GM19043 (cell line): ENCODE data around the gene ANO8.
"Not testable (repeated sequence)": the region's sequence is repeated elsewhere in the genome, so short reads cannot be mapped to it uniquely, and the experiment has no call there.

Source experiments
- ATAC-seq: cut with Tn5 transposase; IDR thresholded peaks from one replicate; pipeline ENCODE4 v1.9.1; 2021; ENCODE audit warnings: low read depth; ENCODE audit not compliant: unreplicated experiment

The ANO8 gene

DNA sequence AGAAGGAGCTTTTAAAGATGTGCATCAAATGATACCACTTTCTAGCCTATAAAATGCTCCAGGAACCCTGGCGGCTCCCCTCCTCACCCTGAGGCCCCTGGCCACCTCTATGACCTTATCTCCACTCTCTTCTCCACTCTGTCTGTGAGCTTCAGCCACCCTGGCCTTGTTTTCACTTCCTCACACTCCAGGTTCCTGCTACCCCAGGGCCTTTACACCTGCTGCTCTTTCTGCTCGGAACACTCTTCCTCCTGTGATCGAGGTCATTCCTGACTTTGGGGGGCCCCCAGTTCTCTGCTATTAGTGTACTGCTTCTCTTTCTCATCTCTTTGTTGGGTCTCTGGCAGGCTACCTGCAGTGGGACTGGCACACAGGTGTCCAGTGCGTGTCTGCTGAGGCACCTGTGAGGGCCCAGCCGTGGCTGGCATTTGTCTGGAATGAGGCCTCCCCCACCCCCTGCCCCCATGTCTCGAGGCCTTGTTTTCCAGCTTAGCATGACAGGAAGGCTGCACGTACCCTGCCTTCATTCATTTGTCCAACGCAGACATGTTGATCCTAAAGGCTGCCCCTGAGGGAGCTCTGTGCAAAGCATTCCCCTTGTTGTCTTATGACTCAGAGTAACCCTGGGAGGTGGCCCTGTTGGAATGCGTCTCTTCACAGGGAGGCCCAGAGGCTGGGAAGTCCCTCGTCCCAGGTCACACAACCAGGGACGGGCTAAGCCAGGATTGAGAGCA, 23.0 kb downstream of the ANO8 start:
- no peak for ATAC-seq

DNA sequence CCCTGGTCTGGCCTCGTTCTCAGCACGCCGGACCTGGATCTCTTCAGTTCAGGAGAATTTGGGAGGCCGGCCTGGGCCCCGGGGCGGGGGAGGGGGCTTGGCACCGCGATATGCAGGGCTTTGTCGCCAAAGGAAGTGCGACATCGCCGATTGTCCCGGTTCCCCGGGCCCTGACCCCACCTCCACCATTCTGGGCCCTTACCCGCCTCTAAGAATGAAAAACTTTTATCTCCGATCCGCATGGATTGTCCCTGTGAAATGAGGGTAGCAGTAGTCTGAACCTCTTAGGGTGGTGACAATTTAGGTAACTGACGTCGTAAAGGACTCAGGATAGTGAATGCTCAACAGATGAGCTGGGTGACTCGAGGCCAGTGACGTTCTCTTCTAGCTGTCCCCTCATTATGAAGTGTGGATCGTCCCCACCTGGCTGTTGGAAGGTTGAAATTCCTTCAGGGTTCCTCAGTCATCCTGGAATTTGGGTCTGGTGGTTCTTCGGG, 24.6 kb downstream of the ANO8 start:
- ATAC-seq, result no peak

DNA sequence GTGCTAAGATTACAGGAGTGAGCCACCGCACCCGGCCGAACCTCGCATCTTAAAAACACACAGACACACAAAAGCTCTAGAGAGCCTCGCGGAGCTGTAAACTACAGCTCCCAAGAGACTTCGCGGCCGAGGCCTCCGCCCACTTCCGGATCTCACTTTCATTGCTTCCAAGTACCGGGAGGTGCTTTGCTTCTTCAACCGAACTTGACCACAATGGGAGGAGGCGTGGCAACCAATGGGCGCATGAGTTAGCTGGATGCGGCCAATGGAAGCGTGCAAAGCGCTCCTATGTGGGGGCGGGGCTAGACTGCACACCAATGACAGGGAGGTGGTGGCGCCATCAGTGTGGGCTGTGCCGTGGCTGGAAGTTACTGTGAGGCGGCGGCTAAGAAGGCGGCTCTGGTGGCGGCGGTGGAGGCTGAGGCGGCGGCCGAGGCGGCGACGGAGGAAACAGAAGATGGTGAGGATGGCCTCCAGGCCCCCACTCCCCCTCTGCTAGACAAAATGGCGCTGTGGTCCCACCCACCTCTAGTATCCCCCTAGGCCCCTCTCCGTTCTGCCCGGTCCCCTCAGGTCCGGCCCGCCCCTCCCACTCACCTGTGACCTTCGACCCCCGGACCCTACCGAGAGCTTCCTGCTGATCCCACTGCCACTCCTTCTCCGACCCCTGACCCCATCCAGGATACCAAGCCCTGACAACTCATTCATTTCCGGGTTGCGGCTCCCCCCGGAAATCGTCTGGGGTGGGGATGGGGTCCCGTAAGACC, 25.3 kb downstream of the ANO8 start, which contains the start of gene DDA1:
DDA1 (plus strand) TSS at position 366 of the 767 bp plus-strand sequence; CDS start at position 458, 92 bp downstream.
- peak; percentile 73 for ATAC-seq

- no peak for ATAC-seq
Observed at GRCh38 chr19:17307876-17308377, 26.7 kb downstream of the ANO8 start.

- ATAC-seq, result no peak
Observed at GRCh38 chr19:17306285-17306714, 28.4 kb downstream of the ANO8 start.

DNA sequence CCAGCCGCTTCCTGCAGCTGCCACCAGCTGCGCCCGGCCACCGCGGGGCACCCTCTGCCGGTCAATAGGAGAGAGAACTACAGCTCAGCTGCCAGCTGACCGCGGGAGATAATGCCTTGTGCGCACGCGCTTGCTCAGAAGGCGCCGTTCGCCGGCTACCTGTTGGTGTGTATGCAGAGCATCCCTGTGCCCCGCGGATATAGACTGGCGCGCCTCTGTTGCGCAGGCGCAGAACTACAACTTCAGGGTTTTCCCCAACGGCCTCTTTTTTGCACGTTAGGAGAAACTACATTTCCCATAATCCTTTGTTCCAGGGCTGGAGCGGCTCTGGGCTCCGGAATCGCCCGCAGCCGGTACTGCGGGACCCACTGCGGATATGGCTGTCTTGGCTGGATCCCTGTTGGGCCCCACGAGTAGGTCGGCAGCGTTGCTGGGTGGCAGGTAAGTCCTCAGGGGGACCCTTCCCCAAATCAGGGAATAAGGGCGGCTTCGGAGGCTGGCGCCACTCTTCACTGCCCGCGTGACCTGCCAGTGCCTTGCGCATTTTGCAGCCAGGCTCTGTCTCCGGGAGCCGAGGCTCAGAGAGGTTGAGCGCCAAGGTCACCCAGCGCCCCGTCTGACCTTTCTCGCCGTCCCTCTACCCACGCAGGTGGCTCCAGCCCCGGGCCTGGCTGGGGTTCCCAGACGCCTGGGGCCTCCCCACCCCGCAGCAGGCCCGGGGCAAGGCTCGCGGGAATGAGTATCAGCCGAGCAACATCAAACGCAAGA, 29.0 kb downstream of the ANO8 start, which contains the start of gene MRPL34:
MRPL34 (plus strand) TSS at position 356 of the 768 bp plus-strand sequence; CDS start at position 377, 21 bp downstream.
- ATAC-seq, result peak; percentile 65

DNA sequence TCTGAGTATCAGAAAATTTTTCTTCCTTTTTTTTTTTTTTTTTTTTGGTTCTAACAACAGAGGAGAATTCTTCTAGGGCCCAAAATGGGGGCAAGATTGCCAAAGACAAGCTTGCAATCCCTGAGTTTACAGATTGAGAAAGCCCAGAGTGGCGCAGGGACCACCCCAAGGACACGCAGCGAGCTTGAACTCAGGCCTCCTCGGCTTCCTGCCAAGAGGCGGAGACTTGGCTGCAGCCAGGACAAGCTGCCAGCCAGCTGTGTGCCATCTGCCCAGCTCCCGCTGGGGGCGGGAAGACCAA, 29.5 kb downstream of the ANO8 start:
- ATAC-seq, result no peak

DNA sequence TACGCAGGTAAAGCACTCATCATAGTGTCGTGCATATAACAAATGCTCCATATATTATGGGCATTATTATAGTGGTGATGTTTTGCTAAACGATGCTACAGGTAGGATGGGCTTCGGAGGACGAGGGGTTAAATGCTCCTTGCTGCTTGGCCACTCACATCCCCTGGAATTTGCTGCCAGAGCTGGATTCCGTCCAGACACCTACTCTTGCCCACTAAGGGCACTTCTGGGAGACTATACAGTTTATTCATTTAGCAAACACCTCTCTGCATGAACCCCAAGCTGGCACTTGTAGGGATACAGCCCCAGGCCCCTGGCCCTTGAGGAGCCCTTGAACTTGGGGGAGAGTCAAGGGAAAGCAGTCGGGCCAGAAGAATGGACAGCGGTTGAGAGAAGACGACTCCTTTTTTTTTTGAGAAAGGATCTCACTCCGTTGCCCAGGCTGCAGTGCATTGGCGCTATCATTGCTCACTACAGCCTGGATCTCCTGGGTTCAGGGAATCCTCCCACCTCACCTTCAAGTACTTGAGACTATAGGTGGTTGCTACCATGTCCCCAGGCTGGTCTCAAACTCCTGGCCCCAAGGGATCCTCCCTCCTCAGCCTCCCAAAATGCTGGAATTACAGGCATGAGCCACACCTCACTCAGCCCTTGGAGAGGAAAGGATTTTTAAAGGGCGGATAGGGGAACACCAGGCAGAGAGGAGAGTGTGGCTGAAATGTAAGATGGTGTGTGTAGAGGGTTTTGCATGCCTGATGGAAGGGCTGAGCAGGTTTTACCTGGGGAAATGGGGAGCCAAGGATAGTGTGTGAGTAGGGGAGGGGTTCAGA, 30.1 kb downstream of the ANO8 start:
- ATAC-seq, result no peak

- no peak for ATAC-seq
Observed at GRCh38 chr19:17303940-17304267, 30.8 kb downstream of the ANO8 start.

GRCh38 chr19:17303167-17303939, 31.3 kb downstream of the ANO8 start, which contains the start of gene ABHD8:
Gene ABHD8 (minus strand): TSS chr19:17303425. CDS start chr19:17301616, 1,809 bp downstream.
- peak; percentile 70 for ATAC-seq

DNA sequence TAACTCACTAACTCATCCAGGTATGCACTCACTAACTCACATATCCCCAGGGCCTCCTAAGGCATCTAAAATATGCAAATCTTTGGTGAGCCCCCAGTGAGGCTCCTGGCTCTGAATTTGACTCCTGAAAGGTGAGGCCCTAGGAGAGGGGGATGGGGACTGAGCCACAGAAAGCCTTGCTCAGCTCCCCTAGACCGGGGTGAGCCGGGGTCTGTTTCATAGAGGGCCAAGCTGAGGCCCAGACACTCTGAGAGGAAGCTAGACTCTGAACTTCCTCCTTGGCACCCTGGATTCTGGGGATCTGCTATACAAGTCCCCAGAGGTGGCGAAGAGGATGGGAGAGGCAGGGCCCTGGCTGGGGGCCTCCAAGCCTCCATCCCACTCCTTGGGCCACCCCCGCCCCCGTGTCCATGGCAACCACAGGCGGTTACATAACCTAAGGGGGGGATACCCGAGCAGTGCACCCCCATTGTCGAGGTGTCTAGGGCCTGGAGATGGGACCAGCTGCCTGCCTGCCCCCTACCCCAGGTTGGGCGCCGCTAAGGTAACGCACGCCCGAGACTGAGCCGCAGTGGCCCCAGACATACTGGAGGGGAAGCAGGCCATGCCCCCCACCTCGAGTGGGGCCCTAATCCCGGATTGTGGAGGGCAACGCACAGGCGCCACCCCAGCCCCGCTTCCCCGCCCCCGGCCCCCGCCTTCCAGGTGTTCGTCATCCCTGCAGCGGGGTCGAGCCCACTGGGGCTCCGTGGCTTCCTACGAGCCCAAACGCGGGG, 32.1 kb downstream of the ANO8 start:
- ATAC-seq, result no peak

DNA sequence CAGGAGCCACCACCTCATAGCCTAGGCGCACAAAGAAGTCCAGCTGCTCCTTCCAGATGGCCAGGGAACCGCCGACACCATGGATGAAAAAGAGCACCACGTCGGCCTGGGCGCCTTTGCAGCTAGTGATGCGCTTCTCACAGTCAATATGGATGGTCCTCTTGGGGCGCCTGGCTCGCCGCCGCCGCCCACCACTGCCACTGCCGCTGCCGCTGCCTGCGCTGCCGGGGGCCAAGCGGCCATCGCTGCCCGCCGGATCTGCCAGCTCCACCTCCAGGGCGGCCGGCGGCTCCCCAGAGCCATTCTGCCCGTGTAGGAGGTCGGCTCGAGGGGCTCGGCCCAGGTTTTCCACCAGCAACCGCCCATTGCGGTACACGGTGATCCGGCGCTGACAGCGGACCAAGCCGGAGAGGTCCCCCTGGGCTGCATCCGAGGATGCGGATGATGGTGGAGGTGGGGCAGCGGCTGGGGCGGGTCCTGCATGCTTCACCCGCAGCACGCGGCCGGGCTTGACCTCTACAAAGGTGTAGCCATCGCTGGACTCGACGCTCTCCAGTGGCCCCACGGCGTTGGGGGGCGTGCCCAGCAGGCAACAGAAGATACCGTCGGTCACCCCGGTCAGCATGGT, 33.5 kb downstream of the ANO8 start:
- no peak for ATAC-seq

- no peak for ATAC-seq
Observed at GRCh38 chr19:17296976-17297375, 37.7 kb downstream of the ANO8 start.

DNA sequence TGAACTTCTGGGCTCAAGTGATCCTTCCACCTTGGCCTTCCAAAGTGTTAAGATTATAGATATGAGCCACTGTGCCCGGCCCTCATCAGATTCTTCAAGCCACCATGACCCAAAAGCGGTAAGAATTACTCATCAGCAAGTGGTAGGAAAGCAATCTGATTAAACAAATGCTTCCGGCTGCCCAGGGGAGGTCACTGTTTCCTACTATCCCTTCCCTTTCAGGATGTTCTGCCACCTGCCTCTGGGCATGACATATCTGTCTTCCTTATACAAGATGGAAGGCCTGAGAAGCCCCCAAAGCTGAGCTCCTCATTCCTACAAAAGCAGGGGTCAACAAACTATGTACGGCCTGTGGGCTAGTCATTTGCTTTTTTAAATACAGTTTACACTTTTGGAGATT, 38.4 kb downstream of the ANO8 start:
- ATAC-seq, result no peak

DNA sequence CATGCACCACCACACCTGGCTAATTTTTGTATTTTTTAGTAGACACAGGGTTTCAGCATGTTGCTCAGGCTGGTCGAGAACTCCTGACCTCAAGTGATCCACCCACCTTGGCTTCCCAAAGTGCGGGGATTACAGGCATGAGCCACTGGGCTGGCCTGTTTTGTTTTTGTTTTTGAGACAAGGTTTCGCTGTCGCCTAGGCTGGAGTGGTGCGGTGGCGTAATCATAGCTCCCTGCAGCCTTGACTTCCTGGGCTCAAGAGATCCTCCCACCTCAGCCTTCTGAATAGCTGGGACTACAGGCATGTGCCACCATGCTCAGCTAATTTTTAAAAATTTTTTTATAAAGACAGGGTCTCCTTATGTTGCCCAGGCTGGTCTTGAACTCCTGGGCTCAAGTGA, 39.1 kb downstream of the ANO8 start:
- ATAC-seq, result not testable (repeated sequence)

DNA sequence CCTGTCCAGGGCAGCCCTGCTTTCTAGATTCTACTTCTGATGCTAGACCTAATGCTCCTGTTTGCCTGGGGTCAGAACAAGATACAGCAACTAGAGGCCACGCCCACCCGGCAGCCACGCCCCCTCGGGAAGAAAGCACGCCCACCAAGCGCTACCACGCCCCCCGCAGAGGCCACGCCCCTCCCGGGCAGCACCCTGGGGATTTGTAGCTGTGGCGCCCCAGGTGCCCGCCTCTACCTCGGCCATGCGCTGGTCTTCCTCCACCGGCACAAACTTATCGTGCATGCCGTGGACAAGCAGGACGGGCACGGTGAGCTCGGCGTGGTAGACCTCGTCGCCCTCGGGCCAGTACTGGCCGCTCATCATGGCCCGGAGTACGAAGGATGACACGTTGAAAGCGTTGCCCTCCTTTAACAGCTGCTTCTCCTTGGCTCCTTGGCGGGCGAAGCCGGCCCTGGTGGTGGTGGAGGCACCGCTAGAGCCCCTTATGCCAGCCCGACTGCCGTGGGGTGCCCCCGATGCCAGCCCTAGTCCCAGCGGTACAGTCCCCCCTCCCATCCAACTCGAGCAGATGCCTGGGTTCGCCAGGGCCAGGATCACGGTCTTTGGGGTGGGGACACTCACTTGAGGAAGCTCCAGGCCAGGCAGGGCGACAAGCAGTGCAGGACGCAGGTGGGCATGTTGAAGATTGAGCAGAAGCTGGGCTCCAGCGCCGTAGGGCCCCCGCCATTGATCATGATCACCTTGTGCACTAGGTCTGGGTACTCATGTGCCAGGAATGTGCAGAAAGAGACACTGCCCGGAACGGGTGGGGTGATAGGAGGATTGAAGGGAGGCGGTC, 40.4 kb downstream of the ANO8 start:
- no peak for ATAC-seq

DNA sequence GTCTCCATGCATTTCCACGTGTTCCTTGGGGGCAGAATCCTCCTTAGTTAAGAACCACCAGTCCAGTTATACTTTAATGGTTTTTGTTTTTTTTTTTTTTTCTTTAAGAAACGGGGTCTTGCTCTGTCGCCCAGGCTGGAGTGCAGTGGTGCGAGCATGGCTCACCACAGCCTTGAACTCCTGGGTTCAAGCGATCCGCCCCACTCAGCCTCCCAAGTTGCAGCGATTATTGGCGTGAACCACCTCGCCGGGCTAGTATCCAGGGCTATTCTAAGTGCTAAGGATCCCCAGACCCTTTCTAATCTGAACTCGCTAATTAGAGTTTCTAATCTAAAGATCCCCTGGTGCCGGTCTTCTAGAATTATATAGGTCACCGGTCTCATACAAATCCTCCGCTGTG, 41.0 kb downstream of the ANO8 start:
- ATAC-seq, result no peak
